Sigmoid colon (tissue), 7 donors: ENCODE data around the gene ABCC4. TPM values are rescaled to one million over a fixed set of nuclear protein-coding genes. Genes with fewer than 3 reads are reported as not detected.
A peak's percentile ranks its signal among the peaks of the same experiment; 100 is the strongest.

Experiments
- DNase-seq: peaks from one replicate; pipeline ENCODE4 v3.0.0-alpha.2; 2019
- H3K27ac ChIP-seq, 4 donors: fragments of 200-600 bp; sonication (generic); one replicate each; pipeline ENCODE4 v1.5.1; 2016 to 2019; ENCODE audit warnings: mild to moderate bottlenecking in 1 of 4
- H3K27me3 ChIP-seq, 3 donors: fragments of 200-600 bp; sonication (generic); one replicate each; pipeline ENCODE4 v1.5.1; 2019; ENCODE audit warnings: mild to moderate bottlenecking in 1 of 3
- H3K36me3 ChIP-seq, 4 donors: fragments of 200-600 bp; sonication (generic); one replicate each; pipeline ENCODE4 v1.5.1; 2016 to 2019
- H3K4me1 ChIP-seq, 4 donors: fragments of 200-600 bp; sonication (generic); one replicate each; pipeline ENCODE4 v1.5.1; 2017 to 2019
- H3K4me3 ChIP-seq, 4 donors: fragments of 200-600 bp; sonication (generic); one replicate each; pipeline ENCODE4 v1.5.1; 2017 to 2019; ENCODE audit warnings: mild to moderate bottlenecking in 2 of 4, moderate library complexity in 1 of 4
- H3K9me3 ChIP-seq, 4 donors: fragments of 200-600 bp in 3 of 4; sonication (generic) in 3 of 4; one replicate each; pipeline versions ENCODE4 v1.5.1 to v1.6.1; 2013 to 2019
- EP300 ChIP-seq, 4 donors: sonication (generic); formaldehyde crosslinking; IDR thresholded peaks; one replicate each; pipeline ENCODE4 v1.6.1; 2017; ENCODE audit warnings: antibody characterized with exemption in 4 of 4
- POLR2A ChIP-seq, 2 donors: fragments of 450-650 bp; IDR thresholded peaks; one replicate each; pipeline ENCODE4 v1.6.1; 2016; ENCODE audit warnings: antibody characterized with exemption in 2 of 2, mild to moderate bottlenecking in 2 of 2, moderate library complexity in 2 of 2
- POLR2AphosphoS5 ChIP-seq, 4 donors: sonication (generic); formaldehyde crosslinking; IDR thresholded peaks; one replicate each; pipeline ENCODE4 v1.6.1; 2017; ENCODE audit warnings: antibody characterized with exemption in 4 of 4
- WGBS, 2 donors: extraction: QIAGEN DNeasy Blood & Tissue Kit; methylation state at CpG; one replicate each; pipeline ENCODE4 v1.1.7; 2013; 5-methylcytosine and 5-hydroxymethylcytosine counted together
- intact Hi-C: fragments of 100-400 bp; cut with DNase I; formaldehyde crosslinking; loops from one replicate; pipeline ENCODE4 v1.15.1; 2023
- polyA plus RNA-seq, 3 donors: library from polyadenylated mRNA; stranded (reverse); fragments of 200-250 nt; gene quantifications; one replicate each; pipeline ENCODE4 v1.2.3, GENCODE V29; 2013
- total RNA-seq, 4 donors: library from RNA; depleted of rRNA; stranded (reverse); fragments of >200 nt; gene quantifications; one replicate each; pipeline ENCODE4 v1.1.0, GENCODE V29; 2016
- TF ChIP-seq, protein P1 (sequence below), 4 experiments: fragments of 450-650 bp in 3 of 4; fragments of 200-600 bp in 1 of 4; IDR thresholded peaks; one replicate each; pipeline ENCODE4 v1.5.1; 2016 to 2019; ENCODE audit warnings: antibody characterized with exemption in 4 of 4, mild to moderate bottlenecking in 3 of 4, moderate library complexity in 2 of 4
- donor health status: healthy with polysubstance abuse.
- donor health status: Bipolar disorder and iron deficiency.
- donor health status: healthy.

ABCC4 gene
- total and polyA plus RNA-seq, 7 donors: 1.2 to 56.3 (median 24.3) TPM

DNA sequence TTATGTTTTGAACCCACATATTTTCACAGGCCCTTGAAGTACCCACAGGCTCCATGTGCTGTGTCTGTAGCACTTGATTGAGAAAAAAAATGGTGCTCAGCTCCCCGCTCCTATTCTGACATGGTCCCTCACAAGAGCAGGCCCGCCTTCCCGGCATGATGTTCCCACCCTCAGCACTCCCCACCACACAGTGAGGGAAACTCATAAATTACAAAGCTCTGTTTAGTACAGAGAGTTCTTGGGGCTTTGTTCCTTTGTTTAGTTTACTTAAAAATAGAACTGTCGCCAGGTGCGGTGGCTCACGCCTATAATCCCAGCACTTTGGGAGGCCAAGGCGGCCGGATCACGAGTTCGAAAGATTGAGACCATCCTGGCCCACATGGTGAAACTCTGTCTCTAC is 25.9 kb upstream of the ABCC4 start:
- Histone ChIP-seq H3K4me1 (peaks cover 0 to 20% (median 7%) of the 10 kb centered on the region in 4 donors), H3K27me3 (no peaks in the 10 kb centered on the region), H3K4me3 (no peak overlapping the region), H3K27ac (peak overlapping the region in 3 of 4 donors; percentile 45 to 78 (median 57)), H3K9me3 (no peaks in the 10 kb centered on the region), H3K36me3 (no peaks in the 10 kb centered on the region)
- TF ChIP-seq, protein P1, sequence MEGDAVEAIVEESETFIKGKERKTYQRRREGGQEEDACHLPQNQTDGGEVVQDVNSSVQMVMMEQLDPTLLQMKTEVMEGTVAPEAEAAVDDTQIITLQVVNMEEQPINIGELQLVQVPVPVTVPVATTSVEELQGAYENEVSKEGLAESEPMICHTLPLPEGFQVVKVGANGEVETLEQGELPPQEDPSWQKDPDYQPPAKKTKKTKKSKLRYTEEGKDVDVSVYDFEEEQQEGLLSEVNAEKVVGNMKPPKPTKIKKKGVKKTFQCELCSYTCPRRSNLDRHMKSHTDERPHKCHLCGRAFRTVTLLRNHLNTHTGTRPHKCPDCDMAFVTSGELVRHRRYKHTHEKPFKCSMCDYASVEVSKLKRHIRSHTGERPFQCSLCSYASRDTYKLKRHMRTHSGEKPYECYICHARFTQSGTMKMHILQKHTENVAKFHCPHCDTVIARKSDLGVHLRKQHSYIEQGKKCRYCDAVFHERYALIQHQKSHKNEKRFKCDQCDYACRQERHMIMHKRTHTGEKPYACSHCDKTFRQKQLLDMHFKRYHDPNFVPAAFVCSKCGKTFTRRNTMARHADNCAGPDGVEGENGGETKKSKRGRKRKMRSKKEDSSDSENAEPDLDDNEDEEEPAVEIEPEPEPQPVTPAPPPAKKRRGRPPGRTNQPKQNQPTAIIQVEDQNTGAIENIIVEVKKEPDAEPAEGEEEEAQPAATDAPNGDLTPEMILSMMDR (IDR thresholded peaks at IDR 0.05): no peak
- TF ChIP-seq POLR2AphosphoS5 (IDR thresholded peaks at IDR 0.05) (peak; percentile 70 to 90 (median 80)), EP300 (IDR thresholded peaks at IDR 0.05) (peak; percentile 71 to 97 (median 86))
- intact Hi-C loops: loop anchor here (5.0 kb wide), 1 partner anchor 55 kb away; no protein-coding TSS in a partner anchor
- peak; percentile 92 for DNase-seq
- 85 to 91% methylated on average over 10 of the region's 10 CpGs for WGBS, 2 donors

DNA sequence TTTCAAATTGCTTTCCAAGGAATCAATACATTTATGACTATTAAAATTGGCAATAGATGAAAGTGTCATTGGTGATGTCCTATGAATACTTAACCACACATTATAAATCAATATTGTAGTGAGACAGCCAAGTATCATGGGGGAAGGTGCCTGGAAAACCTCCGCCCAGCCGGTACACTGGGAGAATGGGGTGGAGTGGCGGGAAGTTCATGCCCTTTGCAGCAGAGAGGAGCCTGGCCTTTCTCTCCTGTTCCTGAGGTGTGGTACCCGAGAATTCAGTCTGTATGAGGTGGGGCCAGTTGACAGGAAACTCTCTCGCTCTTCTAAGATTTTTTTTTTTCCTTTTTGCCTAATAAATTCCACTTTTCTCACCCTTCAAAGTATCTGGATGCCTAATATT is 25.4 kb upstream of the ABCC4 start:
- peak overlapping the region in 2 of 4 donors; percentile 18 to 78 for H3K27ac ChIP-seq
- WGBS, 2 donors: 82 to 87% methylated on average over 5 of the region's 5 CpGs
- no peaks in the 10 kb centered on the region for H3K9me3 ChIP-seq
- intact Hi-C loops: loop anchor here (5.0 kb wide), 1 partner anchor 54 kb away; no protein-coding TSS in a partner anchor
- no peaks in the 10 kb centered on the region for H3K27me3 ChIP-seq
- no peak overlapping the region for H3K4me3 ChIP-seq
- TF ChIP-seq POLR2AphosphoS5 (IDR thresholded peaks at IDR 0.05) (no peak), EP300 (IDR thresholded peaks at IDR 0.05) (no peak), POLR2A (IDR thresholded peaks at IDR 0.05) (no peak)
- TF ChIP-seq, protein P1 (IDR thresholded peaks at IDR 0.05): no peak
- no peaks in the 10 kb centered on the region for H3K36me3 ChIP-seq
- peaks cover 0 to 20% (median 7%) of the 10 kb centered on the region in 4 donors for H3K4me1 ChIP-seq
- no peak for DNase-seq

DNA sequence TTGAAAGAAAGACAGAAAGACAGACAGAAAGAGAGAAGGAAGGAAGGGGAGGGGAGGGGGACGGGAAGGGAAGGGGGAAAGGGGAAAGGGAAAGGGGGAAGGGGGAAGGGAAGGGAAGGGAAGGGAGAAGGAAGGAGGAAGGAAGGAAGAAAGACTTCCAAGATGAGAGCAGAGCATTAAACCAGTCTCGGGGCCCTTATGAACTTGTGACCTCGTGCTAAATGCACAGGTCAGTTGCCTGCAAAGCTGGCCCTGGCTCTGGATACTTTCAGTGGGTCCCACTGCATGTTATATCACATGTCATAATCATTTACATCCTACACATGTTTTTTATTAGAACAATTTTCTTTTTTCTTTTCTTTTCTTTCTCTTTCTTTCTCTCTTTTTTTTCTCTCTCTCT is 24.2 kb upstream of the ABCC4 start:
- H3K4me3 ChIP-seq: no peak overlapping the region
- no peaks in the 10 kb centered on the region for H3K9me3 ChIP-seq
- DNase-seq: no peak
- H3K27me3 ChIP-seq: no peaks in the 10 kb centered on the region
- peak overlapping the region in 1 of 4 donors; percentile 56 for H3K27ac ChIP-seq
- intact Hi-C loops: loop anchor here (5.0 kb wide), 1 partner anchor 53 kb away; no protein-coding TSS in a partner anchor
- peaks cover 0 to 20% (median 7%) of the 10 kb centered on the region in 4 donors for H3K4me1 ChIP-seq
- 81 to 82% methylated on average over 3 of the region's 3 CpGs for WGBS, 2 donors
- H3K36me3 ChIP-seq: no peaks in the 10 kb centered on the region
- TF ChIP-seq, protein P1 (IDR thresholded peaks at IDR 0.05): no peak
- no peak for TF ChIP-seq EP300 (IDR thresholded peaks at IDR 0.05)
- no peak for TF ChIP-seq POLR2A (IDR thresholded peaks at IDR 0.05)
- no peak for TF ChIP-seq POLR2AphosphoS5 (IDR thresholded peaks at IDR 0.05)

DNA sequence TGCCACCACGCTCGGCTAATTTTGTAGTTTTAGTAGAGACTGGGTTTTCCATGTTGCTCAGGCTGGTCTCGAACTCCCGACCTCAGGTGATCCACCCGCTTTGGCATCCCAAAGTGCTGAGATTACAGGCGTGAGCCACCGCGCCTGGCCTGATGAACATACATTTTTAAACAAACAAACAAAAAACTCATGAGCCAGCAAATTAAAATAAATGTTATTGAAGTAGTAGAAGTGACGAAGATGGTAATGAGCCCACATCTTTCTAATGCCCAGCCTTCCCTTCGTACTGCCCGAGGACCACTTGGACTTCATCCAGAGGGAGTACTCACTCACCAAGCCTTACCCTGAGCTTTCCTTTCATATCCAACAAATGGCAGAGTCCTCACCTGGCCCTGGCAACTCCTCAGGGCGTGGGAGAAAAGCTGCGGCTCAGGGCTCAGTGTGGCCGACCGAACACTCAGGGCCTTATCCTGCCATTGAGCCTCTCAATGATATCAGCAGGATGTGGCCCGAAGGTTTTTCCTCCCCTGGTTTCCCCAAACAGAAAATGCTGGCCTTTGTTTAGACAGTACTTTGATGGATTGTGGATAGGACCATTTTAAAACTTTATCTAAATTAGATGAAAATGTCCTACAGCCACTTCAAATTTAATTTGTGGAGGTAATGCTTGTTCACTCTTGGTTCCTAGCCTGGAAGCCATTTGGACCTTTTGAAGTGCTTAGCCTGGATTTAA is 22.8 kb upstream of the ABCC4 start:
- no peak for DNase-seq
- Histone ChIP-seq H3K9me3 (no peaks in the 10 kb centered on the region), H3K27ac (peak overlapping the region in 1 of 4 donors; percentile 56), H3K4me1 (peaks cover 0 to 20% (median 7%) of the 10 kb centered on the region in 4 donors), H3K36me3 (no peaks in the 10 kb centered on the region), H3K27me3 (no peaks in the 10 kb centered on the region), H3K4me3 (no peak overlapping the region)
- intact Hi-C loops: no loop called here
- TF ChIP-seq, protein P1 (IDR thresholded peaks at IDR 0.05): no peak
- no peak for TF ChIP-seq POLR2A (IDR thresholded peaks at IDR 0.05)
- TF ChIP-seq EP300 (IDR thresholded peaks at IDR 0.05): no peak
- TF ChIP-seq POLR2AphosphoS5 (IDR thresholded peaks at IDR 0.05): no peak
- WGBS, 2 donors: 68 to 76% methylated on average over 16 of the region's 16 CpGs
